ENCODE data around the gene PDIK1L.
"Not testable (repeated sequence)": the region's sequence is repeated elsewhere in the genome, so short reads cannot be mapped to it uniquely, and the experiment has no call there.

Gene PDIK1L

GRCh38 chr1:26098602-26099001 lies 13.0 kb upstream of the PDIK1L start:
- no peaks in the 10 kb centered on the region for H3K36me3 ChIP-seq (replicated peaks)
- in situ Hi-C loops (cut with HindIII; ENCODE audit: low pct_ligation_motif_present, low sequenced_read_pairs), result no loop called here
- H3K4me3 ChIP-seq (ENCODE audit: low read depth, low read length), result no peak overlapping the region
- no peak overlapping the region for H3K27ac ChIP-seq
- DNase-seq, result no peak
- H3K27me3 ChIP-seq (replicated peaks), result no peaks in the 10 kb centered on the region
- TF ChIP-seq CTCF (IDR thresholded peaks at IDR 0.05; ENCODE audit: low read depth, low read length, missing control alignments), result no peak

GRCh38 chr1:26099780-26100179 lies 11.8 kb upstream of the PDIK1L start:
- no peak for DNase-seq
- Histone ChIP-seq H3K36me3 (replicated peaks) (no peaks in the 10 kb centered on the region), H3K4me3 (ENCODE audit: low read depth, low read length) (no peak overlapping the region), H3K27me3 (replicated peaks) (no peaks in the 10 kb centered on the region), H3K27ac (no peak overlapping the region)
- no peak for TF ChIP-seq CTCF (IDR thresholded peaks at IDR 0.05; ENCODE audit: low read depth, low read length, missing control alignments)
- in situ Hi-C loops (cut with HindIII; ENCODE audit: low pct_ligation_motif_present, low sequenced_read_pairs), result no loop called here

- H3K27me3 ChIP-seq (replicated peaks); DNase-seq; in situ Hi-C loops (cut with HindIII; ENCODE audit: low pct_ligation_motif_present, low sequenced_read_pairs): not testable (repeated sequence)
Observed at GRCh38 chr1:26100204-26100603, 11.4 kb upstream of the PDIK1L start.

GRCh38 chr1:26102119-26102518 lies 9.5 kb upstream of the PDIK1L start:
- no peak overlapping the region for H3K4me3 ChIP-seq (ENCODE audit: low read depth, low read length)
- in situ Hi-C loops (cut with HindIII; ENCODE audit: low pct_ligation_motif_present, low sequenced_read_pairs), result no loop called here
- no peak for DNase-seq
- no peaks in the 10 kb centered on the region for H3K36me3 ChIP-seq (replicated peaks)
- H3K27ac ChIP-seq, result no peak overlapping the region
- H3K27me3 ChIP-seq (replicated peaks), result no peaks in the 10 kb centered on the region
- no peak for TF ChIP-seq CTCF (IDR thresholded peaks at IDR 0.05; ENCODE audit: low read depth, low read length, missing control alignments)

More at GRCh38 chr1:26100204-26100603, 11.4 kb upstream of the PDIK1L start:
- H3K36me3 ChIP-seq (replicated peaks); H3K27ac ChIP-seq; H3K4me3 ChIP-seq (ENCODE audit: low read depth, low read length): not testable (repeated sequence)

- Histone ChIP-seq H3K4me3 (ENCODE audit: low read depth, low read length) (no peak overlapping the region), H3K27ac (no peak overlapping the region), H3K27me3 (replicated peaks) (no peaks in the 10 kb centered on the region), H3K36me3 (replicated peaks) (no peaks in the 10 kb centered on the region)
- no peak for TF ChIP-seq CTCF (IDR thresholded peaks at IDR 0.05; ENCODE audit: low read depth, low read length, missing control alignments)
- in situ Hi-C loops (cut with HindIII; ENCODE audit: low pct_ligation_motif_present, low sequenced_read_pairs), result no loop called here
- no peak for DNase-seq
Observed at GRCh38 chr1:26102526-26102925, 9.1 kb upstream of the PDIK1L start.

GRCh38 chr1:26105226-26105548 lies 6.4 kb upstream of the PDIK1L start:
- H3K4me3 ChIP-seq (ENCODE audit: low read depth, low read length); H3K27ac ChIP-seq; H3K36me3 ChIP-seq (replicated peaks); in situ Hi-C loops (cut with HindIII; ENCODE audit: low pct_ligation_motif_present, low sequenced_read_pairs); DNase-seq; H3K27me3 ChIP-seq (replicated peaks): not testable (repeated sequence)

- DNase-seq, result no peak
- no peak overlapping the region for H3K4me3 ChIP-seq (ENCODE audit: low read depth, low read length)
- H3K27ac ChIP-seq, result no peak overlapping the region
Observed at GRCh38 chr1:26109229-26110164, 2.1 kb upstream of the PDIK1L start.

More at GRCh38 chr1:26109229-26110164, 2.1 kb upstream of the PDIK1L start:
- no peaks in the 10 kb centered on the region for H3K27me3 ChIP-seq (replicated peaks)
- H3K36me3 ChIP-seq (replicated peaks), result no peaks in the 10 kb centered on the region
- in situ Hi-C loops (cut with HindIII; ENCODE audit: low pct_ligation_motif_present, low sequenced_read_pairs), result no loop called here
- TF ChIP-seq CTCF (IDR thresholded peaks at IDR 0.05; ENCODE audit: low read depth, low read length, missing control alignments), result no peak

All from brain microvascular endothelial cell (primary cell).